NB4 (cell line): ENCODE data around the gene CALR3.

Experiments
- POLR2A ChIP-seq: IDR thresholded peaks from 2 replicates; pipeline ENCODE4 v1.6.1; 2011; ENCODE audit warnings: mild to moderate bottlenecking; ENCODE audit not compliant: insufficient read length; ENCODE audit errors: extremely low read depth
- TF ChIP-seq, protein P1 (sequence below): IDR thresholded peaks from one replicate; pipeline ENCODE4 v1.5.1; 2012; ENCODE audit warnings: low read depth, low read length

DNA sequence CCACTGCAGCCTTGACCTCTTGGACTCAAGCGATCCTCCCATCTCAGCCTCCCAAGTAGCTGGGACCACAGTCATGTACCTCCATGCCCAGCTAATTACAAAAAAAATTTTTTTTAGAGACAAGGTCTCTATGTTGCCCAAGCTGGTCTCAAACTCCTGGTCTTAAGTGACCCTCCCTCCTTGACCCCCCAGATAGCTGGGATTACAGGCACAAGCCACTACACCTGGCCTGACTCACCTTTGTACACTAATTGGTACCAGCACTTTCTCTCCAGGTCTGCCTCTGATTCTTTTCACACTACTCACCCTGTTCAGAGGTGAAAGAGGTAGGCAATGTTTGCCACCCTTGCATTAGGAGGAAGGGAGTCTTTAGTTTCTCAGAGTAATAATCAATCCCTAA lies 18.7 kb downstream of the CALR3 start:
- TF ChIP-seq, protein P1, sequence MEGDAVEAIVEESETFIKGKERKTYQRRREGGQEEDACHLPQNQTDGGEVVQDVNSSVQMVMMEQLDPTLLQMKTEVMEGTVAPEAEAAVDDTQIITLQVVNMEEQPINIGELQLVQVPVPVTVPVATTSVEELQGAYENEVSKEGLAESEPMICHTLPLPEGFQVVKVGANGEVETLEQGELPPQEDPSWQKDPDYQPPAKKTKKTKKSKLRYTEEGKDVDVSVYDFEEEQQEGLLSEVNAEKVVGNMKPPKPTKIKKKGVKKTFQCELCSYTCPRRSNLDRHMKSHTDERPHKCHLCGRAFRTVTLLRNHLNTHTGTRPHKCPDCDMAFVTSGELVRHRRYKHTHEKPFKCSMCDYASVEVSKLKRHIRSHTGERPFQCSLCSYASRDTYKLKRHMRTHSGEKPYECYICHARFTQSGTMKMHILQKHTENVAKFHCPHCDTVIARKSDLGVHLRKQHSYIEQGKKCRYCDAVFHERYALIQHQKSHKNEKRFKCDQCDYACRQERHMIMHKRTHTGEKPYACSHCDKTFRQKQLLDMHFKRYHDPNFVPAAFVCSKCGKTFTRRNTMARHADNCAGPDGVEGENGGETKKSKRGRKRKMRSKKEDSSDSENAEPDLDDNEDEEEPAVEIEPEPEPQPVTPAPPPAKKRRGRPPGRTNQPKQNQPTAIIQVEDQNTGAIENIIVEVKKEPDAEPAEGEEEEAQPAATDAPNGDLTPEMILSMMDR: no peak
- TF ChIP-seq POLR2A: no peak
